ENCODE results near the gene DDO. TPM values are rescaled to one million over a fixed set of nuclear protein-coding genes. Genes with fewer than 3 reads are reported as not detected.

Gene DDO
- polyA plus RNA-seq, 1 experiment: 0.68 TPM

- H3K4me3 ChIP-seq (ENCODE audit: low read depth, low read length): no peak overlapping the region
- no peaks in the 10 kb centered on the region for H3K9me3 ChIP-seq (ENCODE audit: control insufficient read depth, insufficient read depth, low read length)
- no peak for DNase-seq (ENCODE audit: low read depth, low spot score)
- CTCF ChIA-PET: no interaction called here
- POLR2A ChIA-PET: no interaction called here
- H3K27me3 ChIP-seq (ENCODE audit: control insufficient read depth, insufficient read depth, low read length): peaks cover 2% of the 10 kb centered on the region
- TF ChIP-seq CTCF (IDR thresholded peaks at IDR 0.05; ENCODE audit: low read depth, low read length): no peak
- H3K27ac ChIP-seq (ENCODE audit: low read depth, low read length): no peak overlapping the region
Observed at GRCh38 chr6:110447761-110448160, 32.4 kb upstream of the DDO start.

GRCh38 chr6:110446405-110446804 is 31.0 kb upstream of the DDO start:
- ChIA-PET CTCF (interaction anchor here (0.8 kb wide), 1 partner anchor 55 kb away, joined by 3 read pairs; no protein-coding TSS in a partner anchor), POLR2A (no interaction called here)
- no peak for DNase-seq (ENCODE audit: low read depth, low spot score)
- Histone ChIP-seq H3K27ac (ENCODE audit: low read depth, low read length) (no peak overlapping the region), H3K4me3 (ENCODE audit: low read depth, low read length) (no peak overlapping the region), H3K27me3 (ENCODE audit: control insufficient read depth, insufficient read depth, low read length) (peaks cover 8% of the 10 kb centered on the region), H3K9me3 (ENCODE audit: control insufficient read depth, insufficient read depth, low read length) (no peaks in the 10 kb centered on the region)
- TF ChIP-seq CTCF (IDR thresholded peaks at IDR 0.05; ENCODE audit: low read depth, low read length): no peak

DNA sequence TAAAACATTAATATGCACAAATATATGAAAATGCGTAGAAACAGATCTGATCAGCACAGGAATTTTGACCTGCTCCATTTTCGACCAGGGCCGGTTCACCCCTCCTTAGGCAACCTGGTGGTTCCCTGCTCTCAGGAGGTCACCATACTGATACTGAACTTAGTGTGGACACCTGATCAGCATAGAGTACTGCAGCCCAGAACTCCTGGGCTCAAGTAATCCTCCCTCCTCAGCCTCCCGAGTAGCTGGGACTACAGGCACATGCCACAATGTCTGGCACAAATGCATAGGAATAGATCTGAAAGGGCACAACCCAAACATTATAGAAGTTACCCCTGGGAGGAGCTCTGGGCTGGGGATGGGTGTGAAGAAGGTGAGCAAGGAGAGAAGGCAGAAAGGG is 24.7 kb upstream of the DDO start:
- CTCF ChIA-PET: no interaction called here
- no peak overlapping the region for H3K4me3 ChIP-seq (ENCODE audit: low read depth, low read length)
- peaks cover 6% of the 10 kb centered on the region for H3K27me3 ChIP-seq (ENCODE audit: control insufficient read depth, insufficient read depth, low read length)
- POLR2A ChIA-PET: no interaction called here
- H3K27ac ChIP-seq (ENCODE audit: low read depth, low read length): no peak overlapping the region
- no peak for DNase-seq (ENCODE audit: low read depth, low spot score)
- TF ChIP-seq CTCF (IDR thresholded peaks at IDR 0.05; ENCODE audit: low read depth, low read length): no peak
- no peaks in the 10 kb centered on the region for H3K9me3 ChIP-seq (ENCODE audit: control insufficient read depth, insufficient read depth, low read length)

GRCh38 chr6:110439356-110439755 is 24.0 kb upstream of the DDO start:
- H3K27ac ChIP-seq (ENCODE audit: low read depth, low read length): no peak overlapping the region
- CTCF ChIA-PET: no interaction called here
- no peak for TF ChIP-seq CTCF (IDR thresholded peaks at IDR 0.05; ENCODE audit: low read depth, low read length)
- H3K9me3 ChIP-seq (ENCODE audit: control insufficient read depth, insufficient read depth, low read length): no peaks in the 10 kb centered on the region
- peaks cover 6% of the 10 kb centered on the region for H3K27me3 ChIP-seq (ENCODE audit: control insufficient read depth, insufficient read depth, low read length)
- POLR2A ChIA-PET: no interaction called here
- DNase-seq (ENCODE audit: low read depth, low spot score): no peak
- no peak overlapping the region for H3K4me3 ChIP-seq (ENCODE audit: low read depth, low read length)

- no peak for TF ChIP-seq CTCF (IDR thresholded peaks at IDR 0.05; ENCODE audit: low read depth, low read length)
- no peak for DNase-seq (ENCODE audit: low read depth, low spot score)
- H3K9me3 ChIP-seq (ENCODE audit: control insufficient read depth, insufficient read depth, low read length): no peaks in the 10 kb centered on the region
- H3K27ac ChIP-seq (ENCODE audit: low read depth, low read length): no peak overlapping the region
- ChIA-PET CTCF (no interaction called here), POLR2A (no interaction called here)
- H3K27me3 ChIP-seq (ENCODE audit: control insufficient read depth, insufficient read depth, low read length): peaks cover 7% of the 10 kb centered on the region
- no peak overlapping the region for H3K4me3 ChIP-seq (ENCODE audit: low read depth, low read length)
Observed at GRCh38 chr6:110434961-110435602, 19.7 kb upstream of the DDO start.

Data from AG04450 (cell line).